Neural progenitor cell (in vitro differentiated cells): ENCODE data around the gene MTCL1. TPM values are rescaled to one million over a fixed set of nuclear protein-coding genes. Genes with fewer than 3 reads are reported as not detected.

Experiments
- DNase-seq: peaks from one replicate; pipeline ENCODE4 v3.0.0-alpha.2; 2016; ENCODE audit warnings: low spot score
- H2AFZ ChIP-seq: fragments of 200-600 bp; sonication (generic); replicated peaks from 2 replicates; pipeline ENCODE4 v1.6.1; 2016; ENCODE audit warnings: antibody characterized with exemption
- H3F3A ChIP-seq: fragments of 200-600 bp; sonication (generic); 2 replicates; pipeline ENCODE4 v1.6.1; 2016; ENCODE audit warnings: antibody characterized with exemption, low read depth
- H3K27ac ChIP-seq: fragments of 200-600 bp; sonication (generic); 2 replicates; pipeline ENCODE4 v1.5.1; 2016; ENCODE audit warnings: mild to moderate bottlenecking
- H3K27me3 ChIP-seq: fragments of 200-600 bp; sonication (generic); 2 replicates; pipeline ENCODE4 v1.6.1; 2016; ENCODE audit warnings: mild to moderate bottlenecking, moderate library complexity
- H3K36me3 ChIP-seq: fragments of 200-600 bp; sonication (generic); 2 replicates; pipeline ENCODE4 v1.5.1; 2016
- H3K4me1 ChIP-seq: fragments of 200-600 bp; sonication (generic); 2 replicates; pipeline ENCODE4 v1.6.1; 2016; ENCODE audit warnings: mixed run types
- H3K4me2 ChIP-seq: fragments of 200-600 bp; sonication (generic); 2 replicates; pipeline ENCODE4 v1.6.1; 2016
- H3K4me3 ChIP-seq: fragments of 200-600 bp; sonication (generic); 2 replicates; pipeline ENCODE4 v1.5.1; 2016
- H3K79me2 ChIP-seq: fragments of 200-600 bp; sonication (generic); 2 replicates; pipeline ENCODE4 v1.6.1; 2016; ENCODE audit warnings: low read depth
- H3K9ac ChIP-seq: fragments of 200-600 bp; sonication (generic); 2 replicates; pipeline ENCODE4 v1.6.1; 2016
- H3K9me3 ChIP-seq: fragments of 200-600 bp; sonication (generic); 2 replicates; pipeline ENCODE4 v1.5.1; 2016; ENCODE audit warnings: low read depth
- H4K20me1 ChIP-seq: fragments of 200-600 bp; sonication (generic); 2 replicates; pipeline ENCODE4 v1.6.1; 2016; ENCODE audit warnings: low read depth
- H3K27ac Mint-ChIP-seq: 3 replicates; pipeline ENCODE4 v1.8.0; 2021; ENCODE audit warnings: mixed read lengths
- H3K27me3 Mint-ChIP-seq: 2 replicates; pipeline ENCODE4 v1.8.0; 2022; ENCODE audit warnings: low read depth, mild to moderate bottlenecking, inconsistent platforms, moderate library complexity, mixed read lengths; ENCODE audit not compliant: insufficient read depth
- H3K36me3 Mint-ChIP-seq: 3 replicates; pipeline ENCODE4 v1.8.0; 2021; ENCODE audit warnings: mixed read lengths
- H3K4me1 Mint-ChIP-seq: 3 replicates; pipeline ENCODE4 v1.8.0; 2021; ENCODE audit warnings: mixed read lengths
- H3K4me3 Mint-ChIP-seq: 3 replicates; pipeline ENCODE4 v1.8.0; 2021; ENCODE audit warnings: mild to moderate bottlenecking, moderate library complexity, mixed read lengths
- H3K9me3 Mint-ChIP-seq: 3 replicates; pipeline ENCODE4 v1.8.0; 2020; ENCODE audit warnings: mixed read lengths
- EZH2 ChIP-seq: fragments of 200-600 bp; sonication (generic); IDR thresholded peaks from 2 replicates; pipeline ENCODE4 v1.6.1; 2017; ENCODE audit warnings: antibody characterized with exemption, mild to moderate bottlenecking, moderate library complexity
- EZH2phosphoT487 ChIP-seq: fragments of 200-600 bp; sonication (generic); IDR thresholded peaks from 2 replicates; pipeline ENCODE4 v1.6.1; 2017; ENCODE audit warnings: antibody characterized with exemption
- total RNA-seq: library from RNA; depleted of rRNA; stranded (reverse); fragments of >200 nt; gene quantifications from 2 replicates; pipeline ENCODE4 v1.2.3, GENCODE V29; 2015; ENCODE audit warnings: low replicate concordance
- TF ChIP-seq, protein P1 (sequence below): fragments of 200-600 bp; sonication (generic); IDR thresholded peaks from 2 replicates; pipeline ENCODE4 v1.5.1; 2017; ENCODE audit warnings: antibody characterized with exemption, mild to moderate bottlenecking

The MTCL1 gene
- total RNA-seq, 1 donor from 2014 or later: 36.9 TPM

DNA sequence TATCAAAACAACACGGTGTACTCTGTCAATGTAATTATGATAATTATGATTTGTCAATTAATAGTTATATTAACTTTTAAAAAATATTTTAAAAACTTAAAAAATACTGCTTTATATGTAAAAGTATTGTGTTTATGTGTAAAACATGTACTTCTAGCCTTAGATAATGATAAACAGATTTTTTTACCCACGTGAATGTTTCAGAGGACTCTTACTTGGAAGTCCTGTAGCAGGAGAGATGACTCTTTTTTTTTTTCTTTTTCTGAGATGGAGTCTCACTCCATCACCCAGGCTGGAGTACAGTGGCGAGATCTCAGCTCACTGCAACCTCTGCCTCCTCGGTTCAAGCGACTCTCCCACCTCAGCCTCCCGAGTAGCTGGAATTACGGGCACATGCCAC is 6.2 kb upstream of the MTCL1 start:
- DNase-seq: no peak
- no peak overlapping the region for H3K4me3 ChIP-seq
- peaks cover 19% of the 10 kb centered on the region for H3F3A ChIP-seq
- no peak overlapping the region for H2AFZ ChIP-seq
- H4K20me1 ChIP-seq: no peaks in the 10 kb centered on the region
- H3K27me3 ChIP-seq: no peaks in the 10 kb centered on the region
- H3K4me2 ChIP-seq: no peak overlapping the region
- H3K9me3 ChIP-seq: no peaks in the 10 kb centered on the region
- H3K4me1 ChIP-seq: peaks cover 14% of the 10 kb centered on the region
- TF ChIP-seq, protein P1, sequence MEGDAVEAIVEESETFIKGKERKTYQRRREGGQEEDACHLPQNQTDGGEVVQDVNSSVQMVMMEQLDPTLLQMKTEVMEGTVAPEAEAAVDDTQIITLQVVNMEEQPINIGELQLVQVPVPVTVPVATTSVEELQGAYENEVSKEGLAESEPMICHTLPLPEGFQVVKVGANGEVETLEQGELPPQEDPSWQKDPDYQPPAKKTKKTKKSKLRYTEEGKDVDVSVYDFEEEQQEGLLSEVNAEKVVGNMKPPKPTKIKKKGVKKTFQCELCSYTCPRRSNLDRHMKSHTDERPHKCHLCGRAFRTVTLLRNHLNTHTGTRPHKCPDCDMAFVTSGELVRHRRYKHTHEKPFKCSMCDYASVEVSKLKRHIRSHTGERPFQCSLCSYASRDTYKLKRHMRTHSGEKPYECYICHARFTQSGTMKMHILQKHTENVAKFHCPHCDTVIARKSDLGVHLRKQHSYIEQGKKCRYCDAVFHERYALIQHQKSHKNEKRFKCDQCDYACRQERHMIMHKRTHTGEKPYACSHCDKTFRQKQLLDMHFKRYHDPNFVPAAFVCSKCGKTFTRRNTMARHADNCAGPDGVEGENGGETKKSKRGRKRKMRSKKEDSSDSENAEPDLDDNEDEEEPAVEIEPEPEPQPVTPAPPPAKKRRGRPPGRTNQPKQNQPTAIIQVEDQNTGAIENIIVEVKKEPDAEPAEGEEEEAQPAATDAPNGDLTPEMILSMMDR: no peak
- TF ChIP-seq EZH2phosphoT487 (no peak), EZH2 (no peak)
- H3K36me3 Mint-ChIP-seq: no peaks in the 10 kb centered on the region
- no peak overlapping the region for H3K9ac ChIP-seq
- H3K4me3 Mint-ChIP-seq: no peak overlapping the region
- H3K79me2 ChIP-seq: no peaks in the 10 kb centered on the region
- no peaks in the 10 kb centered on the region for H3K9me3 Mint-ChIP-seq
- H3K36me3 ChIP-seq: no peaks in the 10 kb centered on the region
- H3K4me1 Mint-ChIP-seq: peaks cover 16% of the 10 kb centered on the region
- peaks cover 14% of the 10 kb centered on the region for H3K27me3 Mint-ChIP-seq
- H3K27ac Mint-ChIP-seq: no peak overlapping the region
- no peak overlapping the region for H3K27ac ChIP-seq

DNA sequence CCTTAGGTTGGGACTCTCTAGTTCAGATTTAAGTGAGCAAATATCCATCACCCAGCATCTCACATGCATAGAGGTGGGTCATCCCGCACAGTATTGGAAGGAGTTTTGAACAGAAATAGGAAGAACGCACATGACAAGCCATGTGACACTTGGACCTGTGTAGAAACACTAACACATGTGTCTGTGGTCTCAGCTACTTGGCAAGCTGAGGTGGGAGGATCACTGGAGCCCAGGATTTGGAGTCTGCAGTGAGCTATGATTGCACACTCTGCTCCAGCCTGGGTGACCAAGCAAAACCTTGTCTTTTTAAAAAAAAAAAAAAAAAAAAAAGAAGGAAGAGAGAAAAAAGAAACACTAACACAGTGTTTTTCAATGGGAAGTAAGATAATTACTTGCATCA is 5.4 kb upstream of the MTCL1 start:
- no peaks in the 10 kb centered on the region for H4K20me1 ChIP-seq
- no peaks in the 10 kb centered on the region for H3K36me3 ChIP-seq
- H3K79me2 ChIP-seq: no peaks in the 10 kb centered on the region
- no peak overlapping the region for H3K27ac ChIP-seq
- DNase-seq: no peak
- no peaks in the 10 kb centered on the region for H3K9me3 Mint-ChIP-seq
- no peak overlapping the region for H3K9ac ChIP-seq
- no peak overlapping the region for H3K4me3 ChIP-seq
- H3K27me3 ChIP-seq: no peaks in the 10 kb centered on the region
- peaks cover 18% of the 10 kb centered on the region for H3K4me1 Mint-ChIP-seq
- no peak overlapping the region for H3K27ac Mint-ChIP-seq
- H3K4me3 Mint-ChIP-seq: no peak overlapping the region
- no peak for TF ChIP-seq EZH2
- no peak for TF ChIP-seq EZH2phosphoT487
- TF ChIP-seq, protein P1: no peak
- H3K9me3 ChIP-seq: no peaks in the 10 kb centered on the region
- peaks cover 19% of the 10 kb centered on the region for H3K4me1 ChIP-seq
- H3K4me2 ChIP-seq: no peak overlapping the region
- peaks cover 25% of the 10 kb centered on the region for H3F3A ChIP-seq
- no peak overlapping the region for H2AFZ ChIP-seq
- H3K36me3 Mint-ChIP-seq: no peaks in the 10 kb centered on the region
- H3K27me3 Mint-ChIP-seq: peaks cover 15% of the 10 kb centered on the region

DNA sequence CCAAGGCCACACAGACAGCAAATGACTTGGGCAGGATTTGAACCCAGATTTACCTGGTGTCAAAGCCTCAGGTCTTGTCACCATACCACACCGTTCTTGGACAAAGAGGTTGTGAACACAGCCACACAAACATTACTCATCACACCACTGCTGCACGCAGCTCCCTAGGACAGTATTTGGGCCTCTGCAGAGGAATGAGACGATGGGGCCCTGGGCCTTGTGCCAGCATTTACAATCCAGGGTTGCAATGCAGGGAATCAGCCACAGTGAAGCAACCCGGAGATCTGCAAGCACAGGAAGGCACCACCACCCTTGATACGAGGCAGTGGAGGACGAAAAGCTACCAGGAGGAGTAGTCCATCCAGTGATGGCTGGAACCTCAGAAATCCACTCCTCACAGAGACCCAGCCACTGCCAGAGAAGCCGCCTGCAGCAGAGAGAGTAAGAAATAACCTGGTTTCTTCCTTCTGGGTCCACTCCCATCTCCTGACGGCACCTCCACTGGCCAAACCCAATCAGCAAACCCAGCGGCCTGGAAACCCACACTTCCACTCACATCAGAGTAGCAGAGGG is 3.7 kb upstream of the MTCL1 start:
- peaks cover 18% of the 10 kb centered on the region for H3K4me1 Mint-ChIP-seq
- no peak overlapping the region for H3K27ac Mint-ChIP-seq
- H4K20me1 ChIP-seq: peaks cover 3% of the 10 kb centered on the region

More for the DNA sequence above, 3.7 kb upstream of the MTCL1 start:
- Histone ChIP-seq H3K27me3 (no peaks in the 10 kb centered on the region), H3K4me3 (no peak overlapping the region), H3K9me3 (no peaks in the 10 kb centered on the region), H3K4me1 (peaks cover 19% of the 10 kb centered on the region), H3K4me2 (no peak overlapping the region), H2AFZ (peak overlapping the region; percentile 50), H3F3A (peaks cover 25% of the 10 kb centered on the region), H3K9ac (no peak overlapping the region), H3K79me2 (peaks cover 8% of the 10 kb centered on the region), H3K36me3 (no peaks in the 10 kb centered on the region), H3K27ac (no peak overlapping the region)
- TF ChIP-seq EZH2 (no peak), EZH2phosphoT487 (no peak)
- TF ChIP-seq, protein P1: no peak
- Mint-ChIP-seq H3K36me3 (no peaks in the 10 kb centered on the region), H3K27me3 (peaks cover 12% of the 10 kb centered on the region), H3K4me3 (no peak overlapping the region), H3K9me3 (no peaks in the 10 kb centered on the region)
- no peak for DNase-seq
